Measurements from ENCODE around the gene FILIP1.
"Not testable (repeated sequence)": the region's sequence is repeated elsewhere in the genome, so short reads cannot be mapped to it uniquely, and the experiment has no call there.

Gene FILIP1

GRCh38 chr6:75445738-75446137 lies 47.9 kb downstream of the FILIP1 start:
- no peak for DNase-seq

GRCh38 chr6:75444899-75445298 lies 48.7 kb downstream of the FILIP1 start:
- no peak for DNase-seq

GRCh38 chr6:75441883-75442282 lies 51.7 kb downstream of the FILIP1 start:
- DNase-seq = not testable (repeated sequence)

GRCh38 chr6:75441479-75441878 lies 52.1 kb downstream of the FILIP1 start:
- DNase-seq = not testable (repeated sequence)

GRCh38 chr6:75438442-75439116 lies 55.0 kb downstream of the FILIP1 start:
- no peak for DNase-seq

- DNase-seq = no peak
These were observed 55.6 kb downstream of the FILIP1 start for GRCh38 chr6:75438013-75438431.

- no peak for DNase-seq
These were observed 56.1 kb downstream of the FILIP1 start for GRCh38 chr6:75437421-75437891.

- no peak for DNase-seq
These were observed 56.7 kb downstream of the FILIP1 start for GRCh38 chr6:75436869-75437268.

GRCh38 chr6:75432809-75433208 lies 60.8 kb downstream of the FILIP1 start:
- DNase-seq = not testable (repeated sequence)

- no peak for DNase-seq
These were observed 62.2 kb downstream of the FILIP1 start for GRCh38 chr6:75431379-75431778.

- no peak for DNase-seq
These were observed 62.8 kb downstream of the FILIP1 start for GRCh38 chr6:75430631-75431325.

GRCh38 chr6:75429061-75429703 lies 64.4 kb downstream of the FILIP1 start:
- DNase-seq = no peak

- DNase-seq = no peak
These were observed 65.4 kb downstream of the FILIP1 start for GRCh38 chr6:75428204-75428603.

GRCh38 chr6:75427329-75427728 lies 66.3 kb downstream of the FILIP1 start:
- DNase-seq = no peak

- DNase-seq = no peak
These were observed 68.7 kb downstream of the FILIP1 start for GRCh38 chr6:75424618-75425548.

- DNase-seq = no peak
These were observed 70.2 kb downstream of the FILIP1 start for GRCh38 chr6:75423386-75423785.

GRCh38 chr6:75422024-75422639 lies 71.5 kb downstream of the FILIP1 start:
- DNase-seq = no peak

- DNase-seq = no peak
These were observed 72.1 kb downstream of the FILIP1 start for GRCh38 chr6:75421316-75422023.

GRCh38 chr6:75419980-75420379 lies 73.6 kb downstream of the FILIP1 start:
- no peak for DNase-seq

GRCh38 chr6:75419416-75419815 lies 74.2 kb downstream of the FILIP1 start:
- DNase-seq = no peak

- DNase-seq = peak; percentile 35
These were observed 75.4 kb downstream of the FILIP1 start for GRCh38 chr6:75418233-75418632.

GRCh38 chr6:75416443-75416842 lies 77.2 kb downstream of the FILIP1 start:
- DNase-seq = no peak

Data from NCI-H1105 (cell line).